Liver (tissue), 9 donors: Measurements from ENCODE around the gene STOX2. TPM values are rescaled to one million over a fixed set of nuclear protein-coding genes. Genes with fewer than 3 reads are reported as not detected.

Experiments used
- DNase-seq: peaks from one replicate; pipeline ENCODE4 v3.0.0-alpha.2; 2017; ENCODE audit warnings: low spot score
- H3K27ac ChIP-seq, 2 donors: one replicate each; pipeline ENCODE4 v1.7.0; 2013; ENCODE audit warnings: inconsistent platforms in 2 of 2, low read length in 2 of 2, control low read depth in 1 of 2, low read depth in 1 of 2, mild to moderate bottlenecking in 1 of 2
- H3K27me3 ChIP-seq, 4 donors: one replicate each; pipeline versions ENCODE4 v1.6.1 to v1.7.0; 2013; ENCODE audit warnings: low read length in 3 of 4, inconsistent platforms in 1 of 4, mild to moderate bottlenecking in 1 of 4, moderate library complexity in 1 of 4; ENCODE audit not compliant: control insufficient read depth in 4 of 4, insufficient read depth in 4 of 4
- H3K36me3 ChIP-seq, 4 donors: one replicate each; pipeline versions ENCODE4 v1.6.1 to v1.7.0; 2013; ENCODE audit warnings: low read length in 3 of 4, mild to moderate bottlenecking in 3 of 4, low read depth in 1 of 4, moderate library complexity in 1 of 4; ENCODE audit not compliant: control insufficient read depth in 4 of 4, insufficient read depth in 3 of 4
- H3K4me1 ChIP-seq, 4 donors: one replicate each; pipeline versions ENCODE4 v1.6.1 to v1.7.0; 2013; ENCODE audit warnings: low read length in 3 of 4, mild to moderate bottlenecking in 3 of 4, moderate library complexity in 1 of 4; ENCODE audit not compliant: control insufficient read depth in 4 of 4, insufficient read depth in 4 of 4
- H3K4me3 ChIP-seq, 3 donors: one replicate each; pipeline versions ENCODE4 v1.6.1 to v1.7.0; 2013; ENCODE audit warnings: low read length in 3 of 3, control low read depth in 1 of 3, low read depth in 1 of 3, mild to moderate bottlenecking in 1 of 3
- H3K9ac ChIP-seq, 2 donors: one replicate each; pipeline ENCODE4 v1.7.0; 2013; ENCODE audit warnings: low read length in 2 of 2, mild to moderate bottlenecking in 2 of 2, moderate library complexity in 2 of 2, control low read depth in 1 of 2, low read depth in 1 of 2
- H3K9me3 ChIP-seq, 4 donors: one replicate each; pipeline versions ENCODE4 v1.6.1 to v1.7.0; 2013; ENCODE audit warnings: low read length in 3 of 4; ENCODE audit not compliant: control insufficient read depth in 4 of 4
- EGR1 ChIP-seq, 2 donors: IDR thresholded peaks; 2 replicates each; pipeline ENCODE4 v1.6.1; 2016 to 2018; ENCODE audit warnings: antibody characterized with exemption in 2 of 2, low read depth in 2 of 2
- GABPA ChIP-seq, 2 donors: IDR thresholded peaks in 1 of 2; conservative IDR thresholded peaks in 1 of 2; 2 replicates each; pipeline ENCODE4 v1.6.1; 2016; ENCODE audit warnings: antibody characterized with exemption in 2 of 2, mild to moderate bottlenecking in 1 of 2, moderate library complexity in 1 of 2
- HNF4G ChIP-seq: IDR thresholded peaks from 2 replicates; pipeline ENCODE4 v1.6.1; 2016; ENCODE audit warnings: antibody characterized with exemption
- JUND ChIP-seq, 2 donors: IDR thresholded peaks; 2 replicates each; pipeline ENCODE4 v1.6.1; 2016; ENCODE audit warnings: antibody characterized with exemption in 2 of 2
- NR2F2 ChIP-seq: IDR thresholded peaks from 2 replicates; pipeline ENCODE4 v1.6.1; 2016; ENCODE audit warnings: antibody characterized with exemption
- RAD21 ChIP-seq, 2 donors: IDR thresholded peaks; 2 replicates each; pipeline ENCODE4 v1.6.1; 2016; ENCODE audit warnings: antibody characterized with exemption in 2 of 2, mild to moderate bottlenecking in 2 of 2
- RXRA ChIP-seq, 2 donors: IDR thresholded peaks; 2 replicates each; pipeline ENCODE4 v1.6.1; 2017 to 2018; ENCODE audit warnings: antibody characterized with exemption in 2 of 2, mild to moderate bottlenecking in 1 of 2
- TAF1 ChIP-seq: conservative IDR thresholded peaks from 2 replicates; pipeline ENCODE4 v1.6.1; 2016; ENCODE audit warnings: antibody characterized with exemption, mild to moderate bottlenecking
- YY1 ChIP-seq: IDR thresholded peaks from 2 replicates; pipeline ENCODE4 v1.6.1; 2016; ENCODE audit warnings: antibody characterized with exemption, mild to moderate bottlenecking
- WGBS: extraction: QIAGEN DNeasy Blood & Tissue Kit; methylation state at CpG from one replicate; pipeline ENCODE4 v1.1.7; 2013; 5-methylcytosine and 5-hydroxymethylcytosine counted together
- polyA plus RNA-seq, 2 donors: library from polyadenylated mRNA; stranded (reverse) in 1 of 2; unstranded in 1 of 2; fragments of 200-250 nt in 1 of 2; fragments of >200 nt in 1 of 2; fragmentation: Nextera tagmentation in 1 of 2; extraction: Ambion mirVana in 1 of 2; gene quantifications; one replicate each; pipeline versions ENCODE4 v1.2.1 to v1.2.3, GENCODE V29; 2013 to 2015
- total RNA-seq, 2 donors: library from RNA; depleted of rRNA; stranded (reverse); fragments of >200 nt; gene quantifications; one replicate each; pipeline ENCODE4 v1.2.3, GENCODE V29; 2014
- TF ChIP-seq, protein P1 (sequence below): IDR thresholded peaks from 2 replicates; pipeline ENCODE4 v1.6.1; 2016; ENCODE audit warnings: antibody characterized with exemption
- TF ChIP-seq, protein P2 (sequence below): IDR thresholded peaks from 2 replicates; pipeline ENCODE4 v1.6.1; 2016; ENCODE audit warnings: antibody characterized with exemption, mild to moderate bottlenecking
- TF ChIP-seq, protein P3 (sequence below): IDR thresholded peaks from 2 replicates; pipeline ENCODE4 v1.6.1; 2016; ENCODE audit warnings: antibody characterized with exemption
- TF ChIP-seq, protein P4 (sequence below): fragments of 150-350 bp; IDR thresholded peaks from 2 replicates; pipeline ENCODE4 v1.5.1; 2017; ENCODE audit warnings: improper control_type of control experiment, low read depth, low read length; ENCODE audit not compliant: missing input control
- donor health status: healthy.
- donor health status: healthy.
- donor health status: healthy.
- donor health status: healthy.
- donor health status: healthy.

STOX2 gene
- total and polyA plus RNA-seq, 4 donors: 1.4 to 12.6 (median 1.6) TPM

DNA sequence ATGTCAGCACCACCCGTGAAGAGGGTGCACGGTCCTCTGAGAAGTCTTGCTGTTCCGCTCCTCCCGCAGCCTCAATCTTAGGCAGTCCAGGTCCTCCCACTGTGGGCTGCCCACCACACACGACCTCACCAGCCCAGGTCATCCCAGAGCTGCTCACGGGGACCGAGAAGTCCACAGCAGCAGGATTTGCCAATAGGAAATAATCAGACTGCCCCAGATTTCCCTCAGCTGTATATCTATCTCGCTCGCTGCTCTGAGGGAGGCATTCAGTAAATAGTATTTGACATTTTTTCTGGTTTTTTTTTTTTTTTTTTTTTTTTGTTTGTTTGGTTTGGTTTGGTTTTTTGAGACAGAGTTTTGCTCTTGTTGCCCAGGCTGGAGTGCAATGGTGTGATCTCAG lies 83.8 kb downstream of the STOX2 start (continued):
- TF ChIP-seq, protein P1, sequence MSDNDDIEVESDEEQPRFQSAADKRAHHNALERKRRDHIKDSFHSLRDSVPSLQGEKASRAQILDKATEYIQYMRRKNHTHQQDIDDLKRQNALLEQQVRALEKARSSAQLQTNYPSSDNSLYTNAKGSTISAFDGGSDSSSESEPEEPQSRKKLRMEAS: no peak
- TF ChIP-seq, protein P2, sequence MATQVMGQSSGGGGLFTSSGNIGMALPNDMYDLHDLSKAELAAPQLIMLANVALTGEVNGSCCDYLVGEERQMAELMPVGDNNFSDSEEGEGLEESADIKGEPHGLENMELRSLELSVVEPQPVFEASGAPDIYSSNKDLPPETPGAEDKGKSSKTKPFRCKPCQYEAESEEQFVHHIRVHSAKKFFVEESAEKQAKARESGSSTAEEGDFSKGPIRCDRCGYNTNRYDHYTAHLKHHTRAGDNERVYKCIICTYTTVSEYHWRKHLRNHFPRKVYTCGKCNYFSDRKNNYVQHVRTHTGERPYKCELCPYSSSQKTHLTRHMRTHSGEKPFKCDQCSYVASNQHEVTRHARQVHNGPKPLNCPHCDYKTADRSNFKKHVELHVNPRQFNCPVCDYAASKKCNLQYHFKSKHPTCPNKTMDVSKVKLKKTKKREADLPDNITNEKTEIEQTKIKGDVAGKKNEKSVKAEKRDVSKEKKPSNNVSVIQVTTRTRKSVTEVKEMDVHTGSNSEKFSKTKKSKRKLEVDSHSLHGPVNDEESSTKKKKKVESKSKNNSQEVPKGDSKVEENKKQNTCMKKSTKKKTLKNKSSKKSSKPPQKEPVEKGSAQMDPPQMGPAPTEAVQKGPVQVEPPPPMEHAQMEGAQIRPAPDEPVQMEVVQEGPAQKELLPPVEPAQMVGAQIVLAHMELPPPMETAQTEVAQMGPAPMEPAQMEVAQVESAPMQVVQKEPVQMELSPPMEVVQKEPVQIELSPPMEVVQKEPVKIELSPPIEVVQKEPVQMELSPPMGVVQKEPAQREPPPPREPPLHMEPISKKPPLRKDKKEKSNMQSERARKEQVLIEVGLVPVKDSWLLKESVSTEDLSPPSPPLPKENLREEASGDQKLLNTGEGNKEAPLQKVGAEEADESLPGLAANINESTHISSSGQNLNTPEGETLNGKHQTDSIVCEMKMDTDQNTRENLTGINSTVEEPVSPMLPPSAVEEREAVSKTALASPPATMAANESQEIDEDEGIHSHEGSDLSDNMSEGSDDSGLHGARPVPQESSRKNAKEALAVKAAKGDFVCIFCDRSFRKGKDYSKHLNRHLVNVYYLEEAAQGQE: no peak

DNA sequence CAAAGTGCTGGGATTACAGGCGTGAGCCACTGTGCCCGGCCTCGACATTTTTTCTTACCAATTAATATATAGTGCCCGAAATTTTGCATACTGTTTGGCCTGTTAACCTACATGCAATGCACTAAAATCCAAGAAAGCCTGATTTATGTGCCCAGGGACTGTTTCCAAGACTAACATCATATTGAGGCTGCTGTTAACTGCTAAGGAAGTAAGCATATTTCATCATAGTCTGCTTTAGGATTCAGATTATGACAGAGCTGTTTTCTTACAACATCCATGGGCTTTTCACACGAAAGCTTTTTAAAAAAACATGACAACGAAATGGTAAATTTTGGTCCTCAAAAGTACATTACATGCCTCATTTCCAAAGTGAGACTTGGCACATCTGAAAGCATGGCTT lies 84.4 kb downstream of the STOX2 start:
- no peak overlapping the region for H3K27ac ChIP-seq
- TF ChIP-seq, protein P1: no peak
- TF ChIP-seq, protein P3, sequence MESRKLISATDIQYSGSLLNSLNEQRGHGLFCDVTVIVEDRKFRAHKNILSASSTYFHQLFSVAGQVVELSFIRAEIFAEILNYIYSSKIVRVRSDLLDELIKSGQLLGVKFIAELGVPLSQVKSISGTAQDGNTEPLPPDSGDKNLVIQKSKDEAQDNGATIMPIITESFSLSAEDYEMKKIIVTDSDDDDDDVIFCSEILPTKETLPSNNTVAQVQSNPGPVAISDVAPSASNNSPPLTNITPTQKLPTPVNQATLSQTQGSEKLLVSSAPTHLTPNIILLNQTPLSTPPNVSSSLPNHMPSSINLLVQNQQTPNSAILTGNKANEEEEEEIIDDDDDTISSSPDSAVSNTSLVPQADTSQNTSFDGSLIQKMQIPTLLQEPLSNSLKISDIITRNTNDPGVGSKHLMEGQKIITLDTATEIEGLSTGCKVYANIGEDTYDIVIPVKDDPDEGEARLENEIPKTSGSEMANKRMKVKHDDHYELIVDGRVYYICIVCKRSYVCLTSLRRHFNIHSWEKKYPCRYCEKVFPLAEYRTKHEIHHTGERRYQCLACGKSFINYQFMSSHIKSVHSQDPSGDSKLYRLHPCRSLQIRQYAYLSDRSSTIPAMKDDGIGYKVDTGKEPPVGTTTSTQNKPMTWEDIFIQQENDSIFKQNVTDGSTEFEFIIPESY: no peak
- TF ChIP-seq RAD21 (IDR thresholded peaks at IDR 0.05) (no peak), RXRA (IDR thresholded peaks at IDR 0.05) (no peak), NR2F2 (no peak), GABPA (IDR thresholded peaks at IDR 0.05 in 1 of 2, conservative IDR thresholded peaks at IDR 0.05 in 1 of 2) (no peak), YY1 (no peak), EGR1 (IDR thresholded peaks at IDR 0.05; ENCODE audit: low read depth in 2 of 2) (no peak), HNF4G (no peak), JUND (IDR thresholded peaks at IDR 0.05) (no peak), TAF1 (no peak)
- TF ChIP-seq, protein P2: no peak
- TF ChIP-seq, protein P4, sequence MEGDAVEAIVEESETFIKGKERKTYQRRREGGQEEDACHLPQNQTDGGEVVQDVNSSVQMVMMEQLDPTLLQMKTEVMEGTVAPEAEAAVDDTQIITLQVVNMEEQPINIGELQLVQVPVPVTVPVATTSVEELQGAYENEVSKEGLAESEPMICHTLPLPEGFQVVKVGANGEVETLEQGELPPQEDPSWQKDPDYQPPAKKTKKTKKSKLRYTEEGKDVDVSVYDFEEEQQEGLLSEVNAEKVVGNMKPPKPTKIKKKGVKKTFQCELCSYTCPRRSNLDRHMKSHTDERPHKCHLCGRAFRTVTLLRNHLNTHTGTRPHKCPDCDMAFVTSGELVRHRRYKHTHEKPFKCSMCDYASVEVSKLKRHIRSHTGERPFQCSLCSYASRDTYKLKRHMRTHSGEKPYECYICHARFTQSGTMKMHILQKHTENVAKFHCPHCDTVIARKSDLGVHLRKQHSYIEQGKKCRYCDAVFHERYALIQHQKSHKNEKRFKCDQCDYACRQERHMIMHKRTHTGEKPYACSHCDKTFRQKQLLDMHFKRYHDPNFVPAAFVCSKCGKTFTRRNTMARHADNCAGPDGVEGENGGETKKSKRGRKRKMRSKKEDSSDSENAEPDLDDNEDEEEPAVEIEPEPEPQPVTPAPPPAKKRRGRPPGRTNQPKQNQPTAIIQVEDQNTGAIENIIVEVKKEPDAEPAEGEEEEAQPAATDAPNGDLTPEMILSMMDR: no peak
- no peak overlapping the region for H3K4me3 ChIP-seq
- H3K4me1 ChIP-seq: no peaks in the 10 kb centered on the region
- no peak for DNase-seq
- no peak overlapping the region for H3K9ac ChIP-seq
- 70% methylated on average over 6 of the region's 6 CpGs for WGBS
- no peaks in the 10 kb centered on the region for H3K9me3 ChIP-seq
- no peaks in the 10 kb centered on the region for H3K27me3 ChIP-seq
- no peaks in the 10 kb centered on the region for H3K36me3 ChIP-seq
